ENCODE measurements around the gene FGFR4.
"Not testable (repeated sequence)": the region's sequence is repeated elsewhere in the genome, so short reads cannot be mapped to it uniquely, and the experiment has no call there.

Gene FGFR4

GRCh38 chr5:177086654-177087397 is at the start of gene FGFR4:
Gene FGFR4 (plus strand): TSS chr5:177086915. CDS start chr5:177089603, 2,688 bp downstream.
- peak; percentile 99 for DNase-seq (ENCODE audit: low spot score)

GRCh38 chr5:177036921-177037320 is 49.8 kb upstream of the FGFR4 start:
- DNase-seq (ENCODE audit: low spot score) = no peak

- no peak for DNase-seq (ENCODE audit: low spot score)
These were observed 45.8 kb upstream of the FGFR4 start for GRCh38 chr5:177040814-177041420.

GRCh38 chr5:177041936-177042335 is 44.8 kb upstream of the FGFR4 start:
- DNase-seq (ENCODE audit: low spot score) = no peak

- DNase-seq (ENCODE audit: low spot score) = no peak
These were observed 43.6 kb upstream of the FGFR4 start for GRCh38 chr5:177043114-177043513.

- no peak for DNase-seq (ENCODE audit: low spot score)
These were observed 42.8 kb upstream of the FGFR4 start for GRCh38 chr5:177043958-177044357.

GRCh38 chr5:177044641-177045040 is 42.1 kb upstream of the FGFR4 start:
- no peak for DNase-seq (ENCODE audit: low spot score)

GRCh38 chr5:177045631-177046030 is 41.1 kb upstream of the FGFR4 start:
- no peak for DNase-seq (ENCODE audit: low spot score)

- not testable (repeated sequence) for DNase-seq (ENCODE audit: low spot score)
These were observed 38.2 kb upstream of the FGFR4 start for GRCh38 chr5:177048531-177048930.

- no peak for DNase-seq (ENCODE audit: low spot score)
These were observed 37.4 kb upstream of the FGFR4 start for GRCh38 chr5:177049285-177049684.

GRCh38 chr5:177064500-177065277 is 22.0 kb upstream of the FGFR4 start:
- no peak for DNase-seq (ENCODE audit: low spot score)

- DNase-seq (ENCODE audit: low spot score) = no peak
These were observed 21.2 kb upstream of the FGFR4 start for GRCh38 chr5:177065491-177065890.

- no peak for DNase-seq (ENCODE audit: low spot score)
These were observed 20.5 kb upstream of the FGFR4 start for GRCh38 chr5:177066224-177066623.

GRCh38 chr5:177067503-177067902 is 19.2 kb upstream of the FGFR4 start:
- DNase-seq (ENCODE audit: low spot score) = no peak

- no peak for DNase-seq (ENCODE audit: low spot score)
These were observed 16.1 kb upstream of the FGFR4 start for GRCh38 chr5:177070536-177071191.

GRCh38 chr5:177071666-177072385 is 14.9 kb upstream of the FGFR4 start:
- DNase-seq (ENCODE audit: low spot score) = peak; percentile 69

- no peak for DNase-seq (ENCODE audit: low spot score)
These were observed 9.4 kb upstream of the FGFR4 start for GRCh38 chr5:177077335-177077734.

- no peak for DNase-seq (ENCODE audit: low spot score)
These were observed 7.1 kb upstream of the FGFR4 start for GRCh38 chr5:177079606-177080005.

GRCh38 chr5:177080265-177080664 is 6.5 kb upstream of the FGFR4 start:
- DNase-seq (ENCODE audit: low spot score) = no peak

GRCh38 chr5:177081859-177082258 is 4.9 kb upstream of the FGFR4 start:
- no peak for DNase-seq (ENCODE audit: low spot score)

GRCh38 chr5:177083357-177083756 is 3.4 kb upstream of the FGFR4 start:
- DNase-seq (ENCODE audit: low spot score) = no peak

- no peak for DNase-seq (ENCODE audit: low spot score)
These were observed 2.5 kb upstream of the FGFR4 start for GRCh38 chr5:177084175-177084574.

Measured in HuH-7 (cell line).